Subcutaneous abdominal adipose tissue (tissue), 5 donors: ENCODE measurements around the gene IRF4.

Experiments
- H3K27ac ChIP-seq: one replicate; pipeline ENCODE4 v1.7.0; 2013; ENCODE audit warnings: low read depth, mild to moderate bottlenecking, inconsistent platforms, low read length, moderate library complexity
- H3K27me3 ChIP-seq, 5 donors: one replicate each; pipeline ENCODE4 v1.7.0; 2013; ENCODE audit warnings: low read length in 5 of 5, inconsistent platforms in 1 of 5; ENCODE audit not compliant: control insufficient read depth in 5 of 5, insufficient read depth in 4 of 5
- H3K36me3 ChIP-seq, 5 donors: one replicate each; pipeline ENCODE4 v1.7.0; 2013; ENCODE audit warnings: low read length in 5 of 5; ENCODE audit not compliant: control insufficient read depth in 5 of 5, insufficient read depth in 5 of 5
- H3K4me1 ChIP-seq, 5 donors: one replicate each; pipeline ENCODE4 v1.7.0; 2013; ENCODE audit warnings: low read length in 5 of 5, mild to moderate bottlenecking in 3 of 5, moderate library complexity in 1 of 5; ENCODE audit not compliant: control insufficient read depth in 5 of 5, insufficient read depth in 5 of 5
- H3K4me3 ChIP-seq, 5 donors: one replicate each; pipeline ENCODE4 v1.7.0; 2013; ENCODE audit warnings: low read length in 5 of 5, low read depth in 1 of 5
- H3K9ac ChIP-seq, 5 donors: one replicate each; pipeline ENCODE4 v1.7.0; 2013; ENCODE audit warnings: low read length in 5 of 5, mild to moderate bottlenecking in 4 of 5, moderate library complexity in 3 of 5
- H3K9me3 ChIP-seq, 5 donors: one replicate each; pipeline ENCODE4 v1.7.0; 2013; ENCODE audit warnings: low read length in 5 of 5; ENCODE audit not compliant: control insufficient read depth in 5 of 5
- donor health status: healthy.
- donor health status: healthy.
- donor health status: healthy.
- donor health status: healthy.
- donor health status: healthy.

Gene IRF4

GRCh38 chr6:397604-398003 is 6.1 kb downstream of the IRF4 start:
- H3K9me3 ChIP-seq, result no peaks in the 10 kb centered on the region
- peaks cover 12 to 23% (median 14%) of the 10 kb centered on the region in 5 donors for H3K27me3 ChIP-seq
- no peak overlapping the region for H3K9ac ChIP-seq
- H3K4me3 ChIP-seq, result no peak overlapping the region
- peaks cover 0 to 16% (median 15%) of the 10 kb centered on the region in 5 donors for H3K4me1 ChIP-seq
- peaks cover 3 to 18% (median 6%) of the 10 kb centered on the region in 5 donors for H3K36me3 ChIP-seq
- H3K27ac ChIP-seq, result no peak overlapping the region

GRCh38 chr6:398065-398464 is 6.5 kb downstream of the IRF4 start:
- no peak overlapping the region for H3K4me3 ChIP-seq
- no peak overlapping the region for H3K9ac ChIP-seq
- H3K27me3 ChIP-seq, result peaks cover 10 to 18% (median 12%) of the 10 kb centered on the region in 5 donors
- no peaks in the 10 kb centered on the region for H3K9me3 ChIP-seq
- peaks cover 3 to 20% (median 6%) of the 10 kb centered on the region in 5 donors for H3K36me3 ChIP-seq
- H3K27ac ChIP-seq, result no peak overlapping the region
- H3K4me1 ChIP-seq, result peaks cover 0 to 12% (median 10%) of the 10 kb centered on the region in 5 donors

GRCh38 chr6:398558-399078 is 7.1 kb downstream of the IRF4 start:
- Histone ChIP-seq H3K4me3 (no peak overlapping the region), H3K36me3 (peaks cover 3 to 24% (median 6%) of the 10 kb centered on the region in 5 donors), H3K4me1 (peaks cover 0 to 6% (median 4%) of the 10 kb centered on the region in 5 donors), H3K27me3 (peaks cover 8 to 15% (median 11%) of the 10 kb centered on the region in 5 donors), H3K9ac (no peak overlapping the region), H3K27ac (no peak overlapping the region), H3K9me3 (no peaks in the 10 kb centered on the region)

GRCh38 chr6:399785-400534 is 8.4 kb downstream of the IRF4 start:
- no peak overlapping the region for H3K9ac ChIP-seq
- H3K9me3 ChIP-seq, result no peaks in the 10 kb centered on the region
- no peak overlapping the region for H3K27ac ChIP-seq
- peaks cover 0 to 10% (median 5%) of the 10 kb centered on the region in 5 donors for H3K27me3 ChIP-seq
- no peak overlapping the region for H3K4me3 ChIP-seq
- H3K4me1 ChIP-seq, result no peaks in the 10 kb centered on the region
- peaks cover 3 to 24% (median 6%) of the 10 kb centered on the region in 5 donors for H3K36me3 ChIP-seq

GRCh38 chr6:400815-401214 is 9.3 kb downstream of the IRF4 start:
- Histone ChIP-seq H3K36me3 (peaks cover 3 to 22% (median 7%) of the 10 kb centered on the region in 5 donors), H3K4me3 (no peak overlapping the region), H3K4me1 (no peaks in the 10 kb centered on the region)

GRCh38 chr6:401239-401993 is 9.9 kb downstream of the IRF4 start:
- Histone ChIP-seq H3K4me1 (no peaks in the 10 kb centered on the region), H3K4me3 (no peak overlapping the region), H3K9ac (no peak overlapping the region), H3K36me3 (peaks cover 3 to 20% (median 7%) of the 10 kb centered on the region in 5 donors), H3K9me3 (no peaks in the 10 kb centered on the region), H3K27me3 (peaks cover 0 to 5% (median 3%) of the 10 kb centered on the region in 5 donors), H3K27ac (no peak overlapping the region)

More at GRCh38 chr6:400815-401214, 9.3 kb downstream of the IRF4 start:
- H3K27ac ChIP-seq, result no peak overlapping the region
- H3K9me3 ChIP-seq, result no peaks in the 10 kb centered on the region
- H3K27me3 ChIP-seq, result peaks cover 0 to 6% (median 3%) of the 10 kb centered on the region in 5 donors
- H3K9ac ChIP-seq, result no peak overlapping the region

- no peak overlapping the region for H3K4me3 ChIP-seq
- peaks cover 4 to 20% (median 7%) of the 10 kb centered on the region in 5 donors for H3K36me3 ChIP-seq
- H3K9ac ChIP-seq, result no peak overlapping the region
- H3K9me3 ChIP-seq, result no peaks in the 10 kb centered on the region
- H3K4me1 ChIP-seq, result no peaks in the 10 kb centered on the region
- H3K27ac ChIP-seq, result no peak overlapping the region
- H3K27me3 ChIP-seq, result peaks cover 0 to 5% (median 3%) of the 10 kb centered on the region in 5 donors
Measured at GRCh38 chr6:401994-402640, 10.6 kb downstream of the IRF4 start.

- H3K9me3 ChIP-seq, result no peaks in the 10 kb centered on the region
- peaks cover 0 to 1% (median 0%) of the 10 kb centered on the region in 5 donors for H3K4me1 ChIP-seq
- no peak overlapping the region for H3K4me3 ChIP-seq
- peaks cover 0 to 3% (median 0%) of the 10 kb centered on the region in 5 donors for H3K27me3 ChIP-seq
- H3K36me3 ChIP-seq, result peaks cover under 1 to 17% (median 7%) of the 10 kb centered on the region in 5 donors
- no peak overlapping the region for H3K27ac ChIP-seq
- H3K9ac ChIP-seq, result no peak overlapping the region
Measured at GRCh38 chr6:402901-403658, 11.5 kb downstream of the IRF4 start.
